Measurements from ENCODE around the gene CPSF6.
A peak's percentile ranks its signal among the peaks of the same experiment; 100 is the strongest.
"Not testable (repeated sequence)": the region's sequence is repeated elsewhere in the genome, so short reads cannot be mapped to it uniquely, and the experiment has no call there.

Gene CPSF6, protein sequence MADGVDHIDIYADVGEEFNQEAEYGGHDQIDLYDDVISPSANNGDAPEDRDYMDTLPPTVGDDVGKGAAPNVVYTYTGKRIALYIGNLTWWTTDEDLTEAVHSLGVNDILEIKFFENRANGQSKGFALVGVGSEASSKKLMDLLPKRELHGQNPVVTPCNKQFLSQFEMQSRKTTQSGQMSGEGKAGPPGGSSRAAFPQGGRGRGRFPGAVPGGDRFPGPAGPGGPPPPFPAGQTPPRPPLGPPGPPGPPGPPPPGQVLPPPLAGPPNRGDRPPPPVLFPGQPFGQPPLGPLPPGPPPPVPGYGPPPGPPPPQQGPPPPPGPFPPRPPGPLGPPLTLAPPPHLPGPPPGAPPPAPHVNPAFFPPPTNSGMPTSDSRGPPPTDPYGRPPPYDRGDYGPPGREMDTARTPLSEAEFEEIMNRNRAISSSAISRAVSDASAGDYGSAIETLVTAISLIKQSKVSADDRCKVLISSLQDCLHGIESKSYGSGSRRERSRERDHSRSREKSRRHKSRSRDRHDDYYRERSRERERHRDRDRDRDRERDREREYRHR

DNA sequence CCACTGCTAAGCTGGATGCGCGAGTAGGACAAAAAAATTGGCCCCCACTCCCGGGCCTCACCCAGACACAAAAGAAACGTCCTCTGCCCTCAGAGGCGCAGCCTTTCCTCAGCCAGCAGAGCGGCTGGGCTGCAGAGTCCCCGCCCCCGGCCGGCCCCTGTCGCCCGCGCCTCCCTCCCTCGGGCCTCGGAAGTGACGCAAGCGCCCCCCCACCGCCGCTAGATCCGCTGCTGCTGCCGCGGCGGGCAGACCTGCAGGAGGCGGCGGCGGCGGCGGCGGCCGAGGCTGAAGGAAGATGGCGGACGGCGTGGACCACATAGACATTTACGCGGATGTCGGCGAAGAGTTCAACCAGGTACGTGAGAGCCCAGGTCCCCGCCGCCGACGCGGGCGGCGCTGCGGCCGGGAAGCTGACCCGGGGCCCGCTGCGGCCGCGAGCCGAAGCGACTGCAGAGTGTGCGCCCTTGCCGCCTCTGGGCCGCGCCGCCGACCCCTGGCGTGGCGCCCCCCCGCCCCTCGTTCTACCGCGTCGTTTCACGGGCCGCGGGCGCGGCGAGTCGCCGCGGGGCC lies at the start of gene CPSF6:
TSS of gene CPSF6 (plus strand) at position 218 of the 570 bp plus-strand sequence. CDS start at position 296, 78 bp downstream.
- peak within 1 kb of the TSS; percentile 87 to 94 for H3K4me3 ChIP-seq (ENCODE audit: low read depth in 1 of 2, low read length in 2 of 2)
- H3K36me3 ChIP-seq (ENCODE audit: control insufficient read depth in 1 of 2, insufficient read depth in 2 of 2, low read length in 2 of 2) = no peaks in the 10 kb centered on the region
- peaks cover 17 to 33% of the 10 kb centered on the region in 2 donors for H3K4me1 ChIP-seq (ENCODE audit: control insufficient read depth in 1 of 2, insufficient read depth in 2 of 2, low read length in 2 of 2)
- H3K9me3 ChIP-seq (ENCODE audit: control insufficient read depth in 1 of 2, low read length in 2 of 2) = no peaks in the 10 kb centered on the region
- H3K27me3 ChIP-seq (ENCODE audit: low read depth, low read length) = no peaks in the 10 kb centered on the region
- peak within 1 kb of the TSS; percentile 87 for H3K27ac ChIP-seq (ENCODE audit: low read length)

DNA sequence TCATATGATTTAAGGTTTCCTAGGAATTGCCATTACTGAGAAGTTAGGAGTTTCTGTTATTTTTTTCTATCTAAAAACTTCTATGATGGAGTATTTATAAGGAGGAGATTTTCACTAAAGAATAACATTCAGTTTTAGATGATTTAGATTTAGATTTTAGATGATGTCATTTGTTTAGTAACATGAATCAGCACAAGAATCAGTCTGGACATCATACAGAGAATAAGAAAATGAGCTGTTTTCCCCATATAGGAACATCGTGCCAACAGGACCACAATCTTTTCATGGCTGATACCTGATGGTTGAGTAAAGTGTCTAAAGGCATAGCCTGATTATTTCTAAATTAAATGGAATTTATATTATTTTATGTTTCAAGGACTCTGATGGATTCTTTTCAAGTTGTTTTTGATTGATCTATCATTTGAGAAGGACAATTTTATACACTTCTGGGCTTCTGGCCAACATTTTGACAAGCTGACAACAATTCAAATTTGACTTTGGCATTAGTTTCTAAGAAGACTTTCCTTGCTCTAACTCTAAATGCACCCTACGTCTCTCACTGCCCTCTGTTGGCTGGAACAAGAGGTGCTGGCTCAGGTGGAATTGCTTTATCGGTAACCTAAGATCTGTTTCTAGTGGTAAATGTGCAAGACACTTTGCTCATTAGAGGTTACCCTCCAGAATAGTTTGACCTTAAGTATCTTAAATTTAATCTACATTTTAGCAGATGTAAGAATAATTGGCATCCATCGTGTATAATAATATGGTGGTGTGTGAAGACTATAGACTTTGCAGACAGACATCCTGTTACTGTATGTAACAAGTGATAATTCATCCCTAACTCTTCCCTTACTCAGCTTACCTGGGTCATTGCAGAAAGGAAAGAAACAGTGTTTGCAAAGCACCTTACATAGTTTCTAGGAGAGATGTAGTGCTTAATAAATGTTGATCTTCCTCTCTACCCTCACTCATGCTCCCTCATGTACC lies 42.8 kb upstream of the CPSF6 start:
- Histone ChIP-seq H3K4me3 (ENCODE audit: low read depth in 1 of 2, low read length in 2 of 2) (no peak overlapping the region), H3K27me3 (ENCODE audit: low read depth, low read length) (no peaks in the 10 kb centered on the region), H3K4me1 (ENCODE audit: control insufficient read depth in 1 of 2, insufficient read depth in 2 of 2, low read length in 2 of 2) (no peaks in the 10 kb centered on the region), H3K27ac (ENCODE audit: low read length) (no peak overlapping the region), H3K9me3 (ENCODE audit: control insufficient read depth in 1 of 2, low read length in 2 of 2) (peaks cover 11 to 31% of the 10 kb centered on the region in 2 donors), H3K36me3 (ENCODE audit: control insufficient read depth in 1 of 2, insufficient read depth in 2 of 2, low read length in 2 of 2) (no peaks in the 10 kb centered on the region)

DNA sequence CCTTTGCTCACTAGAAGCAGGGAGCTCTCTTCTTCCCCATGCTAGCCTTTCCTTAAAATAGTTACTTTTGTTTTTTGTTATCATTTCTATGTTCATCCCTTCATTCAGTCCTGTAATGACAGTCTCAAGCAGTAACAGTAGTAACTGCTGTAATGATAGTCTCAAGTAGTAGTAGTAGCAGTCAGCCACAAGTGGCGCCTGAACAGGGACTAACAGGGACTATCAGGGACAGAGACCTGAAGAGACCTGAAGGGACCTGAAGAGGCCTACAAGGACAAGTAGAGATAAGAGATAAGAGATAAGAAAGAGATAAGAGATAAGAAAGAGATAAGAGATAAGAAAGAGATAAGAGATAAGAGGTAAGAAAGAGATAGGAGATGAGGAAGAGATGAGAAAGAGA lies 39.4 kb upstream of the CPSF6 start:
- peaks cover 11 to 37% of the 10 kb centered on the region in 2 donors for H3K9me3 ChIP-seq (ENCODE audit: control insufficient read depth in 1 of 2, low read length in 2 of 2)
- H3K27me3 ChIP-seq (ENCODE audit: low read depth, low read length); H3K36me3 ChIP-seq (ENCODE audit: control insufficient read depth in 1 of 2, insufficient read depth in 2 of 2, low read length in 2 of 2); H3K4me3 ChIP-seq (ENCODE audit: low read depth in 1 of 2, low read length in 2 of 2); H3K27ac ChIP-seq (ENCODE audit: low read length); H3K4me1 ChIP-seq (ENCODE audit: control insufficient read depth in 1 of 2, insufficient read depth in 2 of 2, low read length in 2 of 2): not testable (repeated sequence)

DNA sequence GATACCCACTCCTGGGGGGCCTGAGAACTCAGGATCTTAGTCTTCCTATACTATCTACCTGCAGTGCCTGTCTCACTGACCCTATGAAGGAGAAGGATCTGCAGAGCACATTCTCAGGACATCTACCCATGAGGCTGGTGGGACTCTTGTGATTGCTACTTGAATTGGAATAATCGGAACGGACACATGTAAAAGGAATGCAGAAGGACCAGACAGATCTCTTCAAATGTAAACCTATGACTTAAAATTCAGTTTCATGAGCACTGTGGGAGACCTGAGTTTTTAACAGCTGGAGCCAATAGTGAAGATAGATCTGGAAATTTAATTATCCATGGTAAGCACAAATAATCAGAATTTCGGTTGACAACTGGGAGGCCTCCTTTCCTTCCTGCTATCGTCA lies 35.2 kb upstream of the CPSF6 start:
- H3K9me3 ChIP-seq (ENCODE audit: control insufficient read depth in 1 of 2, low read length in 2 of 2) = peaks cover 5 to 28% of the 10 kb centered on the region in 2 donors
- no peaks in the 10 kb centered on the region for H3K4me1 ChIP-seq (ENCODE audit: control insufficient read depth in 1 of 2, insufficient read depth in 2 of 2, low read length in 2 of 2)
- no peaks in the 10 kb centered on the region for H3K27me3 ChIP-seq (ENCODE audit: low read depth, low read length)
- H3K27ac ChIP-seq (ENCODE audit: low read length) = no peak overlapping the region
- H3K4me3 ChIP-seq (ENCODE audit: low read depth in 1 of 2, low read length in 2 of 2) = no peak overlapping the region
- H3K36me3 ChIP-seq (ENCODE audit: control insufficient read depth in 1 of 2, insufficient read depth in 2 of 2, low read length in 2 of 2) = no peaks in the 10 kb centered on the region

DNA sequence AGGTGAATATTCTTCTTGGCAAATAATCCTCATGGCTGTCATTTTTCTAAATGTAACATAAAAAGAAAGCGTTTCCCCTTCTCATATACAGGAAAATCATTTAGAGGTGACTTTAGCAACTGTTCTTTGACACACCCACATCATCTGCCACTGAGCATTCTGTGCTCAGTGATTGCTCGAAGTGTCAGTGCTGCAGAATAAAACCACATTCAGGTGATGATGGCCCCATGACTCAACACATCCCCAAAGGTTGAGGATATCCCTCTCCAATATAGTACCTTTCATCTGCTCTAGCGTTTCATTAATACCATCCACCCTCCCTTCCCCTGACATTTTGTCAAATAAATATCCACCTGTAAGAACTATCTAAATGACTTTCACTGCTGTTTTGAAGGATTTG lies 28.7 kb upstream of the CPSF6 start:
- H3K36me3 ChIP-seq (ENCODE audit: control insufficient read depth in 1 of 2, insufficient read depth in 2 of 2, low read length in 2 of 2) = no peaks in the 10 kb centered on the region

DNA sequence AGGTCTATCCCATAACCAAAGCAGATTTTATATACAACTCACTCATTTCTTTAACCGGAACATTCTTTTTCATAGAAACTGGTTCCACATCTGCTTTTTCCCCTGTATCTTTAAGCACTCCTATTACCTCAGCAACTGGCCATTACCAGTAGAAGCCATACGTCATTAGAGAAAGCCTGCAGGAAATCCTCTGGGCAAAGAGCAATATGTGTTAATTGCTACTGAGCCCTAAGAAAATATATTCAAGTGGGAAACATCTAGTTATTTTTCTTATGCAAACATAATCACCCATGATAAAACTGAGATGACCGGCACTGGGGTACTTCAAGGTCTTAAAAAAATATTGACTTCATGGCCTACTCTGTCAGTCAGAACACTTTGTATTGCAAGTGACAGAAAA lies 28.2 kb upstream of the CPSF6 start:
- H3K27me3 ChIP-seq (ENCODE audit: low read depth, low read length) = no peaks in the 10 kb centered on the region
- H3K27ac ChIP-seq (ENCODE audit: low read length) = no peak overlapping the region
- H3K9me3 ChIP-seq (ENCODE audit: control insufficient read depth in 1 of 2, low read length in 2 of 2) = no peaks in the 10 kb centered on the region
- no peaks in the 10 kb centered on the region for H3K36me3 ChIP-seq (ENCODE audit: control insufficient read depth in 1 of 2, insufficient read depth in 2 of 2, low read length in 2 of 2)
- H3K4me1 ChIP-seq (ENCODE audit: control insufficient read depth in 1 of 2, insufficient read depth in 2 of 2, low read length in 2 of 2) = no peaks in the 10 kb centered on the region
- no peak overlapping the region for H3K4me3 ChIP-seq (ENCODE audit: low read depth in 1 of 2, low read length in 2 of 2)

More for the DNA sequence above, 28.7 kb upstream of the CPSF6 start:
- Histone ChIP-seq H3K27ac (ENCODE audit: low read length) (no peak overlapping the region), H3K9me3 (ENCODE audit: control insufficient read depth in 1 of 2, low read length in 2 of 2) (no peaks in the 10 kb centered on the region), H3K27me3 (ENCODE audit: low read depth, low read length) (no peaks in the 10 kb centered on the region), H3K4me1 (ENCODE audit: control insufficient read depth in 1 of 2, insufficient read depth in 2 of 2, low read length in 2 of 2) (no peaks in the 10 kb centered on the region), H3K4me3 (ENCODE audit: low read depth in 1 of 2, low read length in 2 of 2) (no peak overlapping the region)

DNA sequence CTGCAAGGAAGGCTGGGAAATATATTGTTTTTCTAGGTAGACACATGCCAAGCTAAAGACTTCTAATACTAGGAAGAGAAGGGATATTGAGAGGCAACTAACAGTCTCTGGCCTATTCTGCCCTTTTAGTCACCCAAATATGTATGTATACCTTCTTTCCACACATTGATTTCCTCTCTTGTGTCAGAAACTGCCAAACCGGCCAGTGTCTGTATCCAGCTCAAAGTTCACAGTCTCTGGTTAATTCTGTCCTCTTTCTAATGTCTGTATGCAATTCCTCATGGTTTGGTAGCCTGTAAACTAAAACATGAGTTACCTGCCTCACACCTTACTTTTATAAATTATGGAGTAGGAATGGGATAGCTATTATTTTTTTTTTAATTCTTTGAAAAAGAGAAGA lies 25.2 kb upstream of the CPSF6 start:
- Histone ChIP-seq H3K4me3 (ENCODE audit: low read depth in 1 of 2, low read length in 2 of 2) (no peak overlapping the region), H3K4me1 (ENCODE audit: control insufficient read depth in 1 of 2, insufficient read depth in 2 of 2, low read length in 2 of 2) (no peaks in the 10 kb centered on the region), H3K36me3 (ENCODE audit: control insufficient read depth in 1 of 2, insufficient read depth in 2 of 2, low read length in 2 of 2) (no peaks in the 10 kb centered on the region), H3K9me3 (ENCODE audit: control insufficient read depth in 1 of 2, low read length in 2 of 2) (no peaks in the 10 kb centered on the region), H3K27me3 (ENCODE audit: low read depth, low read length) (no peaks in the 10 kb centered on the region), H3K27ac (ENCODE audit: low read length) (no peak overlapping the region)

DNA sequence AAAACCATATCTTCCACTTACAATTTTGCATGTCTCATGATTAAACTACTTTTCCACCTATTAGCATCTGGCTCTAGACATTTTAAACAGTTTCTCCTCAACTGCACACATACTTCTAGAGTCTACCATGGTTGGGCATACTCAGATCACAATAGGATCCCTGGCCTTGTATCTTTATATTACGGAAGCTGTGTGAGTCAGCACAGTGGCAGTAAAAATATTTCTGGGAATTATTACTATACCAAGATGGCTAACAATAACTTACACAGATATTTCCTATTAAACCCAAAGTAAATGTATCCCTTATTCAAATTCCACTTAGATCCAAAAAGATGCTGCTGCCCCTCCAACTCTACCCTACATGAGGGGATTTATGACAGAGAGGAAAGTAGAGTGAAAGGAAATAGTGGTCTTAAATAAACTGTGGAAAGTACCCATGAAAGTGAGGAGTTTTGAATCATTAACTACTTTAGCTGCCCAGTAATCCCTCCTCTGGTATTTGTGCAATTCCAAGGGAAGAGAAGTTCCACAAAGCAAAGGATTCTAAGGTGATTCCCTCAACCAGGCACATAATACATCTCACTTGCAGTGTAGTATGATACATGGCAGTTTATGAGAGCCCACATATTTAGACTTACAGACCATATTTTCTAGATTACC lies 14.0 kb upstream of the CPSF6 start:
- no peaks in the 10 kb centered on the region for H3K36me3 ChIP-seq (ENCODE audit: control insufficient read depth in 1 of 2, insufficient read depth in 2 of 2, low read length in 2 of 2)
- H3K27me3 ChIP-seq (ENCODE audit: low read depth, low read length) = no peaks in the 10 kb centered on the region
- no peak overlapping the region for H3K4me3 ChIP-seq (ENCODE audit: low read depth in 1 of 2, low read length in 2 of 2)
- H3K9me3 ChIP-seq (ENCODE audit: control insufficient read depth in 1 of 2, low read length in 2 of 2) = no peaks in the 10 kb centered on the region
- no peaks in the 10 kb centered on the region for H3K4me1 ChIP-seq (ENCODE audit: control insufficient read depth in 1 of 2, insufficient read depth in 2 of 2, low read length in 2 of 2)
- H3K27ac ChIP-seq (ENCODE audit: low read length) = no peak overlapping the region

DNA sequence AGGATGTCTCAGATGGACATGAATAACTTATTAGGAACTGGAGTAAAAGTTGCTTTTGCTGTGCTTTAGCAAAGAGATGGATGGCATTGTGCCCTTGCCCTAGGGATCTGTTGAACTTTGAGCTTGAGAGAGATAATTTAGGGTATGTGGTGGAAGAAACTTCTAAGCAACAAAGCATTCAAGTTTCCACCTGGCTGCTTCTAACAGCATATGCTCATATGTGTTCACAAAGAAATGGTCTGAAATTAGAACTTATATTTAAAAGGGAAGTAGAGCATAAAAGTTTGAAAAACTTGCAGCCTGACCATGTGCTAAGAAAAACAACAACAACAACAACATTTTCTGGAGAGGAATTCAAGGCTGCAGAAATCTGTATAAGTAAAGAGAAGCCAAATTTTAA lies 7.9 kb upstream of the CPSF6 start:
- Histone ChIP-seq H3K36me3 (ENCODE audit: control insufficient read depth in 1 of 2, insufficient read depth in 2 of 2, low read length in 2 of 2) (no peaks in the 10 kb centered on the region), H3K27me3 (ENCODE audit: low read depth, low read length) (no peaks in the 10 kb centered on the region), H3K4me3 (ENCODE audit: low read depth in 1 of 2, low read length in 2 of 2) (no peak overlapping the region), H3K9me3 (ENCODE audit: control insufficient read depth in 1 of 2, low read length in 2 of 2) (peaks cover 0 to 15% of the 10 kb centered on the region in 2 donors), H3K27ac (ENCODE audit: low read length) (no peak overlapping the region), H3K4me1 (ENCODE audit: control insufficient read depth in 1 of 2, insufficient read depth in 2 of 2, low read length in 2 of 2) (no peaks in the 10 kb centered on the region)

DNA sequence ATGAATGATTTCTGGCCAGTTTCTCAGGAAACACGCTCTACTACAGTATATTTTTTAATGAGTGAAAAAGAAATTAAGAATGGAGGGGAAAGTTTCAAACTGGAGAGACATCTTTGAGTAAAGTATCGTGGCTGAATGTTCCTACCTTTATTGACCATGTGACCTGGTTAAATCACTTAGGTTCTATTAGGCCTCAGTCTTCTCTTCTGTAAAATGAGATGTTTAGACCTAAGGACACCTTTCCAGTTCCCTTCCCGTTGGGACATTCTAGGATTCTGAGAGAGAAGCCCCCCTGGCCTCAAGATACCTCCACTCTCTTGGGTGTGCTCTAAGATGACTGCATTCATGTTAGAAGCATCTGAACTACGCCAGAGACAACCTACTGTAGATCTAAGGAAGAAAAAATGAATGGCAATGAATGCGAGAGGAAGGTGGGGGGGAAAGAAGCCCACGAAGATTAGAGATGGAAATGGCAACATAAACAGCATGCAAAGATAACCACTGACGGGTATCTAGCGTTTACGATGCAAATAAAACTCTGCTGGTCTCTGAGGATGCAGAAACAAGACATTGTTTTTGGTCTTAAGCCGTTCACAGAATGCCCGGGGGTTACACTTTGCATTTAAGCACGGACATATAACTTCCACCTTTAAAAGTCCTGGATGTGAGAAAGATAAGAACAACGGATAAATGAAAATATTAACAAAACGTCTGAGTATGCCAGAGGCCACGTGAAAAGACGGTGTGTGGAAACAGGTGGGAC lies 599 bp upstream of the CPSF6 start:
- H3K27me3 ChIP-seq (ENCODE audit: low read depth, low read length) = no peaks in the 10 kb centered on the region
- H3K36me3 ChIP-seq (ENCODE audit: control insufficient read depth in 1 of 2, insufficient read depth in 2 of 2, low read length in 2 of 2) = no peaks in the 10 kb centered on the region
- H3K9me3 ChIP-seq (ENCODE audit: control insufficient read depth in 1 of 2, low read length in 2 of 2) = no peaks in the 10 kb centered on the region
- peak overlapping the region; percentile 87 to 94 for H3K4me3 ChIP-seq (ENCODE audit: low read depth in 1 of 2, low read length in 2 of 2)
- peaks cover 17 to 33% of the 10 kb centered on the region in 2 donors for H3K4me1 ChIP-seq (ENCODE audit: control insufficient read depth in 1 of 2, insufficient read depth in 2 of 2, low read length in 2 of 2)
- peak overlapping the region; percentile 86 for H3K27ac ChIP-seq (ENCODE audit: low read length)

Data from muscle layer of duodenum (tissue), 2 donors.